Vagina (tissue), 2 donors: ENCODE data around the gene SIRT1.

Experiments used
- CTCF ChIP-seq, 3 experiments: fragments of 450-650 bp in 2 of 3; fragments of 200-600 bp in 1 of 3; sonication (generic) in 1 of 3; IDR thresholded peaks; one replicate each; pipeline ENCODE4 v1.5.1; 2017 to 2019; ENCODE audit warnings: antibody characterized with exemption in 3 of 3, mild to moderate bottlenecking in 2 of 3, moderate library complexity in 2 of 3
- POLR2A ChIP-seq, 2 donors: fragments of 450-650 bp; IDR thresholded peaks; one replicate each; pipeline ENCODE4 v1.6.1; 2017; ENCODE audit warnings: antibody characterized with exemption in 2 of 2, mild to moderate bottlenecking in 2 of 2, moderate library complexity in 2 of 2

GRCh38 chr10:67933199-67933598 lies 48.7 kb downstream of the SIRT1 start:
- TF ChIP-seq CTCF (IDR thresholded peaks at IDR 0.05) (no peak), POLR2A (IDR thresholded peaks at IDR 0.05) (no peak)
